SK-N-SH (cell line): ENCODE results near the gene HOXB7. TPM values are rescaled to one million over a fixed set of nuclear protein-coding genes. Genes with fewer than 3 reads are reported as not detected.
A peak's percentile ranks its signal among the peaks of the same experiment; 100 is the strongest.

Experiments
- CTCF ChIA-PET: fragments of 300-600, 350-600 bp; formaldehyde crosslinking; extraction: SDS; loops from one replicate; lab custom pipeline; 2021; lab: Yijun Ruan, JAX
- POLR2A ChIA-PET: fragments of 350-600 bp; sonication (Branson Sonifier 250); formaldehyde crosslinking; extraction: SDS; loops from one replicate; lab custom pipeline; 2020; ENCODE audit warnings: antibody characterized with exemption, inconsistent platforms; lab: Yijun Ruan, JAX
- DNase-seq: peaks from one replicate; pipeline ENCODE4 v3.0.0; 2012
- H2AFZ ChIP-seq: fragments of 200-600 bp; sonication (generic); 2 replicates; pipeline ENCODE4 v1.8.1; 2016; ENCODE audit warnings: antibody characterized with exemption, mild to moderate bottlenecking, low read depth
- H3F3A ChIP-seq: fragments of 200-600 bp; sonication (generic); replicated peaks from 2 replicates; pipeline ENCODE3; 2016; ENCODE audit warnings: antibody characterized with exemption, mild to moderate bottlenecking; ENCODE audit not compliant: insufficient read depth
- H3K27ac ChIP-seq, 2 experiments: fragments of 200-500 bp in 1 of 2; fragments of 200-600 bp in 1 of 2; sonication (Bioruptor generic) in 1 of 2; sonication (generic), shearing (Covaris generic) in 1 of 2; 2 replicates each; pipeline versions ENCODE4 v1.5.1 to v1.6.1; 2014 to 2016; ENCODE audit warnings: low read depth in 2 of 2, inconsistent platforms in 1 of 2, low read length in 1 of 2, mild to moderate bottlenecking in 1 of 2, mixed read lengths in 1 of 2
- H3K27me3 ChIP-seq: fragments of 200-600 bp; sonication (generic), shearing (Covaris generic); 2 replicates; pipeline ENCODE4 v1.6.1; 2016; ENCODE audit warnings: mixed run types; ENCODE audit not compliant: insufficient read depth
- H3K36me3 ChIP-seq, 2 experiments: fragments of 200-500 bp in 1 of 2; fragments of 200-600 bp in 1 of 2; sonication (Bioruptor generic) in 1 of 2; sonication (generic) in 1 of 2; replicated peaks in 1 of 2; 2 replicates each; pipeline versions ENCODE3 to v1.5.1; 2014 to 2016; ENCODE audit warnings: low read length in 1 of 2, mild to moderate bottlenecking in 1 of 2; ENCODE audit not compliant: insufficient read depth in 2 of 2, control insufficient read depth in 1 of 2
- H3K4me1 ChIP-seq, 2 experiments: fragments of 200-500 bp in 1 of 2; fragments of 200-600 bp in 1 of 2; sonication (Bioruptor generic) in 1 of 2; sonication (generic), shearing (Covaris generic) in 1 of 2; 2 replicates each; pipeline versions ENCODE4 v1.5.1 to v1.6.1; 2014 to 2016; ENCODE audit warnings: low read depth in 1 of 2, low read length in 1 of 2, mixed run types in 1 of 2; ENCODE audit not compliant: insufficient read depth in 2 of 2, control insufficient read depth in 1 of 2
- H3K4me2 ChIP-seq: fragments of 200-600 bp; sonication (generic), shearing (Covaris generic); 2 replicates; pipeline ENCODE4 v1.6.1; 2017; ENCODE audit warnings: mixed run types
- H3K4me3 ChIP-seq, 2 experiments: fragments of 200-500 bp in 1 of 2; fragments of 200-600 bp in 1 of 2; sonication (Bioruptor generic) in 1 of 2; sonication (generic), shearing (Covaris generic) in 1 of 2; 2 replicates each; pipeline versions ENCODE4 v1.5.1 to v1.8.1; 2014 to 2016; ENCODE audit warnings: low read depth in 2 of 2, inconsistent platforms in 1 of 2, low read length in 1 of 2, mild to moderate bottlenecking in 1 of 2, mixed read lengths in 1 of 2, moderate library complexity in 1 of 2
- H3K79me2 ChIP-seq: fragments of 200-600 bp; sonication (generic); 2 replicates; pipeline ENCODE4 v1.8.1; 2017; ENCODE audit warnings: mild to moderate bottlenecking; ENCODE audit not compliant: insufficient read depth
- H3K9ac ChIP-seq: fragments of 200-600 bp; sonication (generic); 2 replicates; pipeline ENCODE4 v1.6.1; 2017; ENCODE audit warnings: mixed run types
- H3K9me2 ChIP-seq: fragments of 200-600 bp; sonication (generic); 2 replicates; pipeline ENCODE4 v1.6.1; 2017; ENCODE audit warnings: mixed run types
- H3K9me3 ChIP-seq: fragments of 200-600 bp; sonication (generic); 2 replicates; pipeline ENCODE4 v1.6.1; 2017; ENCODE audit warnings: mixed run types, mild to moderate bottlenecking, moderate library complexity
- H4K20me1 ChIP-seq: fragments of 200-600 bp; sonication (generic); 2 replicates; pipeline ENCODE4 v1.6.1; 2017; ENCODE audit warnings: mild to moderate bottlenecking, mixed run types; ENCODE audit not compliant: insufficient read depth
- CHD2 ChIP-seq: fragments of 150-350 bp; IDR thresholded peaks from 2 replicates; pipeline ENCODE4 v1.6.1; 2018; ENCODE audit warnings: low read length; ENCODE audit not compliant: partially characterized antibody
- RXRA ChIP-seq: IDR thresholded peaks from 2 replicates; pipeline ENCODE4 v1.4.0; 2012; ENCODE audit warnings: low read depth, mild to moderate bottlenecking, borderline replicate concordance
- SMC3 ChIP-seq: IDR thresholded peaks from 2 replicates; pipeline ENCODE4 v1.6.1; 2012; ENCODE audit warnings: low read depth, low read length, improper control_type of control experiment
- WGBS: methylation state at CpG from one replicate; pipeline ENCODE4 v1.1.6; 2017; ENCODE audit warnings: low lambda C conversion rate; 5-methylcytosine and 5-hydroxymethylcytosine counted together
- polyA plus RNA-seq, 3 experiments: library from polyadenylated mRNA; depleted of rRNA; stranded (reverse); fragments of >200 nt; gene quantifications; 2 replicates each; pipeline ENCODE4 v1.2.3, GENCODE V29; 2012
- TF ChIP-seq, protein P1 (sequence below): IDR thresholded peaks from 2 replicates; pipeline ENCODE4 v1.4.0; 2012; ENCODE audit warnings: low read depth, borderline replicate concordance
- TF ChIP-seq, protein P2 (sequence below): IDR thresholded peaks from 2 replicates; pipeline ENCODE4 v1.6.1; 2012; ENCODE audit warnings: mild to moderate bottlenecking, low read depth, low read length, moderate library complexity
- TF ChIP-seq, protein P3 (sequence below): IDR thresholded peaks from 2 replicates; pipeline ENCODE4; 2012

The HOXB7 gene
- polyA plus RNA-seq, 1 of the 3 experiments (the other 2 are of a cell fraction): not detected

GRCh38 chr17:48647963-48648245 is 37.1 kb upstream of the HOXB7 start:
- Histone ChIP-seq H3K4me3 (0 out of 4 replicates have a peak overlapping the region, but pooled peaks of 1 of the 2 experiments have one; percentile 56), H3K4me2 (peak overlapping the region; percentile 75), H3F3A (no peaks in the 10 kb centered on the region), H3K9ac (no peak overlapping the region), H3K9me2 (no peaks in the 10 kb centered on the region), H3K27ac (no peak overlapping the region), H3K79me2 (no peaks in the 10 kb centered on the region), H3K4me1 (no peaks in the 10 kb centered on the region), H2AFZ (no peak overlapping the region), H4K20me1 (no peaks in the 10 kb centered on the region)
- WGBS: 8% methylated on average over 1 of the region's 1 CpG
- CTCF ChIA-PET: interaction anchor here (0.7 to 2.7 kb wide), 8 partner anchors 11 to 385 kb away, joined by 3 to 12 read pairs (median 4); no protein-coding TSS in a partner anchor
- POLR2A ChIA-PET: no interaction called here
- DNase-seq: no peak
- no peak for TF ChIP-seq RXRA
- TF ChIP-seq, all 33 proteins: peak for 0
- Histone ChIP-seq H3K9me3 (no peaks in the 10 kb centered on the region), H3K36me3 (no peaks in the 10 kb centered on the region), H3K27me3 (peaks cover 78% of the 10 kb centered on the region)

GRCh38 chr17:48647103-48647962 is 36.5 kb upstream of the HOXB7 start:
- H2AFZ ChIP-seq: no peak overlapping the region
- H3K9me2 ChIP-seq: no peaks in the 10 kb centered on the region
- H3K36me3 ChIP-seq: no peaks in the 10 kb centered on the region
- no peaks in the 10 kb centered on the region for H3K4me1 ChIP-seq
- WGBS: 10% methylated on average over 29 of the region's 30 CpGs
- DNase-seq: peak; percentile 42
- H3K79me2 ChIP-seq: no peaks in the 10 kb centered on the region
- no peaks in the 10 kb centered on the region for H3F3A ChIP-seq
- ChIA-PET CTCF (interaction anchor here (1.0 to 2.7 kb wide), 6 partner anchors 10 to 385 kb away, joined by 3 to 12 read pairs (median 4); no protein-coding TSS in a partner anchor), POLR2A (no interaction called here)
- H4K20me1 ChIP-seq: no peaks in the 10 kb centered on the region
- H3K4me3 ChIP-seq: peak overlapping the region in 1 of 2 experiments; percentile 56; a peak in 2 of 4 replicates
- no peaks in the 10 kb centered on the region for H3K9me3 ChIP-seq
- H3K9ac ChIP-seq: no peak overlapping the region
- TF ChIP-seq, protein P1, sequence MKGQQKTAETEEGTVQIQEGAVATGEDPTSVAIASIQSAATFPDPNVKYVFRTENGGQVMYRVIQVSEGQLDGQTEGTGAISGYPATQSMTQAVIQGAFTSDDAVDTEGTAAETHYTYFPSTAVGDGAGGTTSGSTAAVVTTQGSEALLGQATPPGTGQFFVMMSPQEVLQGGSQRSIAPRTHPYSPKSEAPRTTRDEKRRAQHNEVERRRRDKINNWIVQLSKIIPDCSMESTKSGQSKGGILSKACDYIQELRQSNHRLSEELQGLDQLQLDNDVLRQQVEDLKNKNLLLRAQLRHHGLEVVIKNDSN: no peak
- no peak for TF ChIP-seq SMC3
- TF ChIP-seq CHD2: no peak
- TF ChIP-seq, protein P2, sequence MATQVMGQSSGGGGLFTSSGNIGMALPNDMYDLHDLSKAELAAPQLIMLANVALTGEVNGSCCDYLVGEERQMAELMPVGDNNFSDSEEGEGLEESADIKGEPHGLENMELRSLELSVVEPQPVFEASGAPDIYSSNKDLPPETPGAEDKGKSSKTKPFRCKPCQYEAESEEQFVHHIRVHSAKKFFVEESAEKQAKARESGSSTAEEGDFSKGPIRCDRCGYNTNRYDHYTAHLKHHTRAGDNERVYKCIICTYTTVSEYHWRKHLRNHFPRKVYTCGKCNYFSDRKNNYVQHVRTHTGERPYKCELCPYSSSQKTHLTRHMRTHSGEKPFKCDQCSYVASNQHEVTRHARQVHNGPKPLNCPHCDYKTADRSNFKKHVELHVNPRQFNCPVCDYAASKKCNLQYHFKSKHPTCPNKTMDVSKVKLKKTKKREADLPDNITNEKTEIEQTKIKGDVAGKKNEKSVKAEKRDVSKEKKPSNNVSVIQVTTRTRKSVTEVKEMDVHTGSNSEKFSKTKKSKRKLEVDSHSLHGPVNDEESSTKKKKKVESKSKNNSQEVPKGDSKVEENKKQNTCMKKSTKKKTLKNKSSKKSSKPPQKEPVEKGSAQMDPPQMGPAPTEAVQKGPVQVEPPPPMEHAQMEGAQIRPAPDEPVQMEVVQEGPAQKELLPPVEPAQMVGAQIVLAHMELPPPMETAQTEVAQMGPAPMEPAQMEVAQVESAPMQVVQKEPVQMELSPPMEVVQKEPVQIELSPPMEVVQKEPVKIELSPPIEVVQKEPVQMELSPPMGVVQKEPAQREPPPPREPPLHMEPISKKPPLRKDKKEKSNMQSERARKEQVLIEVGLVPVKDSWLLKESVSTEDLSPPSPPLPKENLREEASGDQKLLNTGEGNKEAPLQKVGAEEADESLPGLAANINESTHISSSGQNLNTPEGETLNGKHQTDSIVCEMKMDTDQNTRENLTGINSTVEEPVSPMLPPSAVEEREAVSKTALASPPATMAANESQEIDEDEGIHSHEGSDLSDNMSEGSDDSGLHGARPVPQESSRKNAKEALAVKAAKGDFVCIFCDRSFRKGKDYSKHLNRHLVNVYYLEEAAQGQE: no peak
- TF ChIP-seq, protein P3, sequence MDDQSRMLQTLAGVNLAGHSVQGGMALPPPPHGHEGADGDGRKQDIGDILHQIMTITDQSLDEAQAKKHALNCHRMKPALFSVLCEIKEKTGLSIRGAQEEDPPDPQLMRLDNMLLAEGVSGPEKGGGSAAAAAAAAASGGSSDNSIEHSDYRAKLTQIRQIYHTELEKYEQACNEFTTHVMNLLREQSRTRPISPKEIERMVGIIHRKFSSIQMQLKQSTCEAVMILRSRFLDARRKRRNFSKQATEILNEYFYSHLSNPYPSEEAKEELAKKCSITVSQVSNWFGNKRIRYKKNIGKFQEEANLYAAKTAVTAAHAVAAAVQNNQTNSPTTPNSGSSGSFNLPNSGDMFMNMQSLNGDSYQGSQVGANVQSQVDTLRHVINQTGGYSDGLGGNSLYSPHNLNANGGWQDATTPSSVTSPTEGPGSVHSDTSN: no peak
- H3K27me3 ChIP-seq: peaks cover 84% of the 10 kb centered on the region
- peak overlapping the region; percentile 75 for H3K4me2 ChIP-seq
- no peak overlapping the region for H3K27ac ChIP-seq
